ENCODE data around the gene DUSP18.
"Not testable (repeated sequence)": the region's sequence is repeated elsewhere in the genome, so short reads cannot be mapped to it uniquely, and the experiment has no call there.

The DUSP18 gene

DNA sequence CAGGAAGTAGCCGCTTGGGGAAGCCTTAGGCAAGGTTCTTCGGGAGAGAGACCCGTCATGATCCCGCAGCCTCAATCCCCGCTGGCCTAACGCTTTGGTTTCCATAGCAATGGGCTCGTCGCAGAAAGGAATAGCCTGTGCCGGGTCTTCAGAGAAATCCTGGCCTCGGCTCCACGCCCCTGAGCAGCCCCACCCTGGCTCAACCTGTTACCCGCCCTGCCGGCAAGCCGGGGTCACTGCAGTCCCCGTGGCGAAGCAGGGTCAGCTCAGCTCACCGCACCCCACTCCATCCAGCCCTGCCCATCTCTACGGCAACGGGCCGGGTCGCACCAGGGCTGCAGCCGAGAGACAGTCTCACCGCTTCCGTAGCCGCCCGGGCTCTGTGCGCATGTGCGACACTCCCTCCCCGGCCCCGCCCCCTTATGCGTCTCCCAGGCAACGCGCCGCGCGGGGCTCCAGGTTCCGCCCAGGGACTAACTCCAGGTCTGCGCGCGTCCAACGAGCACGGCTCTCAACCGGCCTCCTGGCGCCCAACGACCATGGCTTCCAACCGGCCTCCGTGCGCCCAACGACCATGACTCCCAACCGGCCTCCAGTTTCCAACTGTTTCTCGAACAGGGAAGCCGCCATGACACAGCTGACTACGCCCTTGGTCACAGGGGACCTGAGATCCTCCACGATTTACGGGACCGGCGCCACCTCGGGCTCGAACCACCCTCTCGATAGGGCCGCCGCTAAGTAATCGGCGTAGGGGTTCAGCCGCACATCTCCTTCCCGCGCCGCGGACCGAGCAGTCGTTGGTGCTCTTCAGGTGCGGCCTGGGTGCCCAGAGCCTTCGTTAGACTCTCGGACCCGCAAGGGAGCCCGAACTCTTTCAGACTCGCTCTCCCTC lies at the start of gene DUSP18:
TSS of gene DUSP18 (minus strand) at position 382 of the 892 bp plus-strand sequence. CDS start 3,872 bp downstream, outside the sequence.
- peak; percentile 76 for DNase-seq

- no peak for DNase-seq
Measured at GRCh38 chr22:30714062-30714461, 46.4 kb upstream of the DUSP18 start.

DNA sequence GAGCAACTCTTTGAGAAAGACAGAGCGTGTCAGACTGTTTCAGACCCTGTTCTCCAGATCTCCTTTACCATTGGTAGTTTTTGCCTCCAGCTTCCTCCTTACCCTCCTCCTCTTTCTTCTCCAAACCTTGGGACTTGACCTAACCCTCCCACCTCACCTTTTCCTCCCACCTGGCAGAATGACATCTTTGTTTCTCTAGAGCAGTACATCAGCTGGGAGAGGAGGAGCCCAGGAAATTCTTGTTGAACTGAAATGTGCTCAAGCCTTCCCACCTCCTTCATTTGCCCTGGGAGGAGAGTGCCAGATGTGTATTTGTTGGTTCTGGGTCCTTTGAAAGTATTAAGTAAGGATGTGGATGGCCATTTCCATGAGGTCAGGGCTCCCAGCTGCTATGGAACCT lies 44.4 kb upstream of the DUSP18 start:
- no peak for DNase-seq

DNA sequence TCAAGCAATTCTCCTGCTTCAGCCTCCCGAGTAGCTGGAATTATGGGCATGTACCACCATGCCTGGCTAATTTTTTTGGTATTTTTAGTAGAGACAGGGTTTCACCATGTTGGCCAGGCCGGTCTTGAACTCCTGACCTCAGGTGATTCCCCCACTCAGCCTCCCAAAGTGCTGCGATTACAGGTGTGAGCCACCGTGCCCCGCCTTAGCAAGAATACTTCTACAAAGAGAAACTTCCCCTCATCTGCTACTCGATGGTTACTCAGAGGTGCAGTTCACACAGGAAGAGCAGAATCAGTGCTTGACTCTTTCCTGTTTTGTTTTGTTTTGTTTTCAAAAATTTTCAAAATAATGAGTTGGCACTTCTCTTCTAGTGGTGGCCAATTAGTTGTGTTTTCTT lies 42.3 kb upstream of the DUSP18 start:
- not testable (repeated sequence) for DNase-seq

DNA sequence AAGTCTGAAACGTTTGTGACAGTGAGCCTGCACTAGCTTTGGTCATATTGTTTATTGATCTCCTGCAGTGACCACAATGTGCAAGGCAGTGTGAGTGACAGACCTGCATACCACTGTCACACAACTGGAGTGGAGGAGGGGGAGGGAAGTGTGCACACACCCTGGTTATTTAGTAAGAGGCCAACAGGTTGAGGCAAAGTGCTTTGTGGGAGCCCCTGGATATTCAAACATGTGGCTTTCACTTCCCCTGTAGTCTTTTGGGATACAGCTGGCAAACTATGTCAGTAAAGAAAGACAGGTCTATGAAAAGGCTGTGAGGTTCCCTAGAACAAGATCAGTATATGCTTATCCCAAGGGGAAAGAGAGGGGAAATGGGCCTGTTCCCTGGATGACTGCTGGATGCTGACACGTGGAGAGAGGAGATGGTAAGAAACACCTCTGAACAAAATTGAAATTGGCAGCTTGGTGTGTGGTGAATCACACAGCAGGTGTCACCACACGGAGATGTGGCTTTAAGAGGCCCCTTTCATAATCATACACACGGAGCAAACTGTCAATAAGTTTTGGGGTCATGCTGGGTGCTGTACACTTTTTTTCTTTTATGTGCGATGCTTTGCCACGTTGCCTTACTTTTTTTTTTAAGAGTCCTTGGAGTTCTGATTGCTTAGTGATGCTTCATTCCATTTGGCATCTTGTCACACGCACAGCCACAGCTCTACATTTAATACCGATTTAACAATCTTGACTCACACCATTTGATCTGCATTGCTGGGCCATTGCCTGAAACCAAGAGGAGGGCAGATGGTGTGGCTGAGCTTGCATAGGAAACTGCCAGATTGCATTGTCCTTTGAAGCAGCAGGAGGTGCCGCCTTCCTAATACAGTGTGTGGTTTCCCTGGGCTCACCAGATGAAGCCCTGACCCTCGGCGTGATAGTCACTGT lies 38.3 kb upstream of the DUSP18 start:
- DNase-seq: no peak

DNA sequence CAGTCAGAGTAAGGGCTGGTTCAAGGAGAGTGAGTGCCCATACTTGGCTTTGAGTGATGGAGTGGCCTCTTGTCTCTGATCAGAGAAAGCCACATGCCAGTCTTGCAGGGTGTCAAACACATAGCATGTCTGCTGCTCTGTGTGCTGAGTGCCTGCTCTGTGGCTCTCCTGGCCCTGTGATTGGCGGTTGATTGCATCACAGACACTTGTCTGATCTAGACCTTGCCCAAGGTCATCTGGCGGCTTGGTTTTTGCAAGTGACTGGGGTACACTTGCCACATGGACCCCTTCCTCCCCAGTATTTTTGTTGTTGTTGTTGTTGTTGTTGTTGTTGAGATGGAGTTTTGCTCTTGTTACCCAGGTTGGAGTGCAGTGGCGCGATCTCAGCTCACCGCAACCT lies 37.3 kb upstream of the DUSP18 start:
- no peak for DNase-seq

DNA sequence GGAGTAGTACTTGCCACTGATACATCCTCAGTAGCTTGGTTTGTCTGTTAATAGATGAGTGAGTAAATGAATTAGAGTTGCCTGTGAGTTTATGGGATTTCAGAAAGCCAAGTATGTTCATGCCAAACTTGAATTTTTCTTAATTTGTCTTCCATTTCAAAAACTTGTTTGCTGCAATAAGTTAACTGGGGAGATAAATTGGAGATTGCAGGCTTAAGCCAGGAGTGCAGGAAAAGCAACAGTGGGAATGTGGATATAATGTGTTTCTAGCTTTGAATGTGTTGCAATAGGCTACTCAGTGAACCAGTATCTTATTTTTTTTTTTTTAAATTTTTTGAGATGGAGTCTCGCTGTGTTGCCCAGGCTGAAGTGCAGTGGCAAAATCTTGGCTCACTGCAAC lies 35.2 kb upstream of the DUSP18 start:
- DNase-seq: no peak

DNA sequence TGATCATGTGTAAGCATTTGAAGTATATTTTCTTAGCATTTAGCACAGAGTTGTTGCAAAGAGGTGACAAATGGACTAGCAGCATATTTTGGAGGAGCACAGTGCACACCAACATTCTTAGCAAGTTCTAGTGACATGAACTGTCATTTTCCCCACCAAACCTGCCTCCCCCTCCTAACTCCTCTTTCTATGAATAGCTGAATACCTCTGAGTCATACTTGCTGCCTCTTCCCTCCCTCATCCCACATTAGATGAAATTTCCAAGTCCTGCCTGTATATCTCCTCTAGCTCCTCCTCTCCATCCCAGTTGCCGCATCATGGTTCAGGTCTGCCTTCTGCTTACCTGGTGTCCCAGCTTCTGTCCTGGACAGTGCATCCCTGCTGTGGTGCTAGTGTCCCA lies 34.2 kb upstream of the DUSP18 start:
- DNase-seq: no peak

GRCh38 chr22:30697975-30698374 lies 30.3 kb upstream of the DUSP18 start:
- DNase-seq: no peak

DNA sequence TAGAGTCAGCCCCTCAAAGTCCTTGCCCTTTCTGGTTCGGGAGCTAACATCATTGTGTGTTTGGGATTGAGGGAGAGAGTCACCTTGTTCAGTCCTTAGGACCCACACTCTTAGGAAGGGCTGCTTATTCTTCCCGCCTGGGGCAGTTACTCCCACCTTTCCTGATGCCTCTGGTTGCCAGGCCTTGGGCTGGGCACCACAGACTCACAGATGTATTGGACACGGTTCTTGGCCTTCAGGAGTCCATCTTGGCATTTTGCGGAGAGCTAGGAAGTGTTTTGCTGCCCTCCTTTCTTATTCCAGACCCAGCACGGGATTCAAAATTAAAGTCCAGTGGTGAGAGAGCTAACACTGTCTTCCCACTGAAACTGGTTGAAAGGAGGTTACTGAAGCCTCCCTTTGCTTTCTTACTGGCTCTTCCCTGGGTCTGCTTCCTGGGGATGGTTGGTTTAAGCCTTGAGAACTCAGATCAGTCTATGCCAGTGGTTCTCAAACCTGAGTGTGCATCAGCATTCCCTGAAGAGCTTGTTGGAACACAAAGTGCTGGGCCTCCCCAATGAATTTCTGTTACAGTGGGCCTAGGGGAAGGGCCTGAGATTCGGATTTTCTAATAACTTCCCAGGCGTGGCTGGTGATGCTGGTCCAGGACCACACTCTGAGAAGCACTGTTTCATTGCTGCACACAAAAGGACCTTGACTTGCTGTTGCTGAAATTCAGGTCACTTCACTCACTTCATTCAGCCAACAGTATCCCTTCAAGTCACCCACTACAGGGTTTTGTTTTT lies 28.4 kb upstream of the DUSP18 start:
- no peak for DNase-seq

DNA sequence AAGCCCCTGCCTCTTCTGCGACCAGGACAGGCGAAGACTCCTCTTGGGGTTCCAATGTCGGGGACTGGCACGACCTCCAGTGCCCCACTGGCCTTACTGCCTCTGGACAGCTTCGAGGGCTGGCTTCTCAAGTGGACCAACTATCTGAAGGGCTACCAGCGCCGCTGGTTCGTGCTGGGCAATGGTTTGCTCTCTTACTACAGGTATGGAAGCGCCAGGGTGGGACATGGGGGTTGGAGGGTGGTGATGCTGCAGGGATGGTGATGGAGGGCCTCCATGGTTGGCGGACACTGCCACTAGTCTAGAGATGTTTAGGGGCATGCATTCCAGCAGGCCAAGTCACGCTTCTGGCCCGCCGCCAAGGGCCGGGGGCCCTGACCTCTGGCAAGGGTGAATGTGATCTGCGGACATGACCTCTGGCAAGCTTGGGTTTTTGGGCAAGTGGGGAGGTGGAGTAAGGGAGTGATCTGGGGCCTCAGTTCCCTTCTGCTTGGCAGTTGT lies 27.7 kb upstream of the DUSP18 start:
- DNase-seq: no peak

GRCh38 chr22:30694640-30695350 lies 27.1 kb upstream of the DUSP18 start, which contains the start of gene OSBP2:
TSS of gene OSBP2 (plus strand) at chr22:30694874. CDS start at chr22:30694910, 36 bp downstream.
- peak; percentile 13 for DNase-seq

DNA sequence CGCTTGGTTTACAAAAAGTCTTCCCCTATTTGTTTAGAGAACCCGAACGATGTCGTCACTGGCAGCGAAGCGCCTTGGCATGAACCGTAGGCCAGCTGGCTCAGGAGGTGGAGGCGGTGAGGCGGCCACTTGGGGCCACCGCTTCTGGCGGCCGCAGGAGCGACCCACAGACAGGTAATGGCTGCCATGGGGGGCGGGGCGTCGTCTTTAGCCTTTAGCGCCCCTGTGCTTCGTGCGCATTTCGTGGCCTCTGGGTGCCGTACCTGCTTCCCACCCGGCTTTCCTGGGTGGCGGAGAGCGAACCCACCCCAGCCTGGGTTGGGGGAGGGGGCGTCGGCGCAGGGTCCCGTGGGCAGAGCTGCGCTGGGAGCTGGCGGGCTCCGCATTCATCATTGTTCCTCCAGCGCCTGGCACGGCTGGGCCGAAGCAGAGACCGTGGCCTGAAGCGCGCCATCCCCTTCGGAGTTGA lies 26.5 kb upstream of the DUSP18 start:
- peak; percentile 44 for DNase-seq

GRCh38 chr22:30691204-30691603 lies 23.5 kb upstream of the DUSP18 start:
- no peak for DNase-seq

- no peak for DNase-seq
Measured at GRCh38 chr22:30689622-30690021, 21.9 kb upstream of the DUSP18 start.

- DNase-seq: no peak
Measured at GRCh38 chr22:30687358-30687757, 19.7 kb upstream of the DUSP18 start.

DNA sequence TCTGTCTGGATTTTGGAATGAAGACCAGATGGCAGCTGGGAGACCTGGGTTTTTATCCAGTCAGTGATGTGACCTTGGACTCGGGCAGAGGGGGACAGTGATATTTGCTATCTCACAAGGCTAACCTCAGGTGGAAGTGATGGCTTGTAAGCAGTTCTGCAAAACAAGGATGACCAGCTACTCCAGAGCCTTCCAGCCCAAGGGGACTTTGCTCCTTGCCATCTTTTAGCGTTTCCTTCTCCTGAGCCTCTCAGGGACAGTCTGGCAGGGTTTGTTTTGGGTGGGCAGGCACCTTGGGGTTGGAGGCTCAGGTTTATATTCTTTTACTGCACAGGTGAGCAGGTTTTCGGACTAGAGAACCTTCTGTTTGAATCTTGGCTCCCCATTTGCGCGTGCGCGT lies 17.5 kb upstream of the DUSP18 start:
- no peak for DNase-seq

GRCh38 chr22:30681831-30682230 lies 14.2 kb upstream of the DUSP18 start:
- no peak for DNase-seq

- DNase-seq: no peak
Measured at GRCh38 chr22:30680991-30681770, 13.5 kb upstream of the DUSP18 start.

GRCh38 chr22:30679895-30680690 lies 12.4 kb upstream of the DUSP18 start:
- not testable (repeated sequence) for DNase-seq
